Measurements from ENCODE around the gene RHBDD1.

The RHBDD1 gene

GRCh38 chr2:227022608-227023007 lies 186.8 kb downstream of the RHBDD1 start:
- no peak for TF ChIP-seq CTCF (IDR thresholded peaks at IDR 0.05; ENCODE audit: insufficient read depth, missing control alignments)
- FAIRE-seq (no peak), DNase-seq (ENCODE audit: insufficient read length, low spot score) (no peak)

- FAIRE-seq (no peak), DNase-seq (ENCODE audit: insufficient read length, low spot score) (no peak)
- no peak for TF ChIP-seq CTCF (IDR thresholded peaks at IDR 0.05; ENCODE audit: insufficient read depth, missing control alignments)
These were observed 189.7 kb downstream of the RHBDD1 start for GRCh38 chr2:227025510-227025909.

GRCh38 chr2:227029426-227030105 lies 193.7 kb downstream of the RHBDD1 start:
- TF ChIP-seq CTCF (IDR thresholded peaks at IDR 0.05; ENCODE audit: insufficient read depth, missing control alignments), result no peak
- FAIRE-seq (no peak), DNase-seq (ENCODE audit: insufficient read length, low spot score) (no peak)

GRCh38 chr2:227030789-227031188 lies 194.9 kb downstream of the RHBDD1 start:
- DNase-seq (ENCODE audit: insufficient read length, low spot score), result no peak
- no peak for TF ChIP-seq CTCF (IDR thresholded peaks at IDR 0.05; ENCODE audit: insufficient read depth, missing control alignments)
- FAIRE-seq, result no peak

GRCh38 chr2:227031379-227031778 lies 195.5 kb downstream of the RHBDD1 start:
- no peak for TF ChIP-seq CTCF (IDR thresholded peaks at IDR 0.05; ENCODE audit: insufficient read depth, missing control alignments)
- FAIRE-seq, result no peak

GRCh38 chr2:227033471-227034148 lies 197.8 kb downstream of the RHBDD1 start:
- peak; percentile 25 for DNase-seq (ENCODE audit: insufficient read length, low spot score)
- no peak for FAIRE-seq
- peak; percentile 56 for TF ChIP-seq CTCF (IDR thresholded peaks at IDR 0.05; ENCODE audit: insufficient read depth, missing control alignments)

More at GRCh38 chr2:227031379-227031778, 195.5 kb downstream of the RHBDD1 start:
- no peak for DNase-seq (ENCODE audit: insufficient read length, low spot score)
